Calu3 (cell line): ENCODE data around the gene NOL3. TPM values are rescaled to one million over a fixed set of nuclear protein-coding genes. Genes with fewer than 3 reads are reported as not detected.

Source experiments
- BruUV-seq: library from RNA; stranded (reverse); fragments of 400-500 nt; replicated peaks from 2 replicates; lab custom pipeline; 2021; lab: Mats Ljungman, UMichigan
- CTCF ChIA-PET: fragments of 300-600 bp; sonication (Branson Sonifier 250); formaldehyde crosslinking; loops from one replicate; lab custom pipeline; 2022; ENCODE audit warnings: antibody characterized with exemption; lab: Charles Lee
- DNase-seq: peaks from one replicate; pipeline ENCODE4 v3.0.0; 2022
- H3K27ac Mint-ChIP-seq: one replicate; pipeline ENCODE4 v1.8.0; 2022; ENCODE audit warnings: mixed read lengths; ENCODE audit not compliant: unreplicated experiment
- H3K27me3 Mint-ChIP-seq: one replicate; pipeline ENCODE4 v1.8.0; 2022; ENCODE audit warnings: mixed read lengths; ENCODE audit not compliant: unreplicated experiment
- H3K36me3 Mint-ChIP-seq: one replicate; pipeline ENCODE4 v1.8.0; 2022; ENCODE audit warnings: mild to moderate bottlenecking, moderate library complexity, mixed read lengths; ENCODE audit not compliant: insufficient read depth, unreplicated experiment
- H3K4me1 Mint-ChIP-seq: one replicate; pipeline ENCODE4 v1.8.0; 2022; ENCODE audit warnings: mild to moderate bottlenecking, low read depth, mixed read lengths; ENCODE audit not compliant: unreplicated experiment
- H3K4me3 Mint-ChIP-seq: one replicate; pipeline ENCODE4 v1.8.0; 2022; ENCODE audit warnings: mild to moderate bottlenecking, low read depth, moderate library complexity, mixed read lengths; ENCODE audit not compliant: unreplicated experiment
- H3K9me3 Mint-ChIP-seq: one replicate; pipeline ENCODE4 v1.8.0; 2022; ENCODE audit warnings: low read depth, mixed read lengths; ENCODE audit not compliant: unreplicated experiment
- CTCF ChIP-seq: fragments of 200-600 bp; IDR thresholded peaks from one replicate; pipeline ENCODE4 v1.8.0; 2022; ENCODE audit warnings: antibody characterized with exemption; ENCODE audit not compliant: unreplicated experiment
- intact Hi-C: fragments of 100-400 bp; cut with micrococcal nuclease; formaldehyde crosslinking; loops from one replicate; pipeline ENCODE4 v1.10.0; 2022; ENCODE audit not compliant: unreplicated experiment
- total RNA-seq: library from RNA; stranded (reverse); gene quantifications from 2 replicates; pipeline ENCODE4 v1.2.3, GENCODE V29; 2022

NOL3 gene
- total RNA-seq, 1 experiment from 2014 or later = 33.5 TPM

GRCh38 chr16:67210069-67210937 is 40.0 kb downstream of the NOL3 start:
- TF ChIP-seq CTCF = no peak
- BruUV-seq = no TSS peak
- H3K27me3 Mint-ChIP-seq = peaks cover 14% of the 10 kb centered on the region
- peaks cover 14% of the 10 kb centered on the region for H3K36me3 Mint-ChIP-seq
- H3K9me3 Mint-ChIP-seq = no peaks in the 10 kb centered on the region
- no peak overlapping the region for H3K27ac Mint-ChIP-seq
- intact Hi-C loops = no loop called here
- CTCF ChIA-PET = no interaction called here
- DNase-seq = no peak
- no peak overlapping the region for H3K4me3 Mint-ChIP-seq
- no peaks in the 10 kb centered on the region for H3K4me1 Mint-ChIP-seq

- TF ChIP-seq CTCF = no peak
- H3K4me3 Mint-ChIP-seq = no peak overlapping the region
- H3K27me3 Mint-ChIP-seq = peaks cover 28% of the 10 kb centered on the region
- intact Hi-C loops = no loop called here
- H3K4me1 Mint-ChIP-seq = no peaks in the 10 kb centered on the region
- no peak for DNase-seq
- H3K9me3 Mint-ChIP-seq = no peaks in the 10 kb centered on the region
- peaks cover 9% of the 10 kb centered on the region for H3K36me3 Mint-ChIP-seq
- CTCF ChIA-PET = no interaction called here
- no peak overlapping the region for H3K27ac Mint-ChIP-seq
- BruUV-seq = no TSS peak
Observed at GRCh38 chr16:67211674-67212073, 41.3 kb downstream of the NOL3 start.

GRCh38 chr16:67212766-67213165 is 42.4 kb downstream of the NOL3 start:
- peaks cover 2% of the 10 kb centered on the region for H3K36me3 Mint-ChIP-seq
- H3K9me3 Mint-ChIP-seq = no peaks in the 10 kb centered on the region
- no peaks in the 10 kb centered on the region for H3K4me1 Mint-ChIP-seq
- intact Hi-C loops = no loop called here
- CTCF ChIA-PET = interaction anchor here (0.7 kb wide), 1 partner anchor 327 kb away, joined by 3 read pairs; no protein-coding TSS in a partner anchor
- no peak for TF ChIP-seq CTCF
- no peak overlapping the region for H3K27ac Mint-ChIP-seq
- BruUV-seq = no TSS peak
- DNase-seq = no peak
- H3K4me3 Mint-ChIP-seq = no peak overlapping the region
- peaks cover 38% of the 10 kb centered on the region for H3K27me3 Mint-ChIP-seq

- Mint-ChIP-seq H3K27me3 (peaks cover 41% of the 10 kb centered on the region), H3K4me1 (no peaks in the 10 kb centered on the region), H3K36me3 (no peaks in the 10 kb centered on the region), H3K9me3 (no peaks in the 10 kb centered on the region), H3K4me3 (no peak overlapping the region), H3K27ac (no peak overlapping the region)
- intact Hi-C loops = no loop called here
- DNase-seq = no peak
- TF ChIP-seq CTCF = no peak
- CTCF ChIA-PET = no interaction called here
- no TSS peak for BruUV-seq
Observed at GRCh38 chr16:67213197-67214019, 43.1 kb downstream of the NOL3 start.
